ENCODE results near the gene PTDSS2. TPM values are rescaled to one million over a fixed set of nuclear protein-coding genes. Genes with fewer than 3 reads are reported as not detected.
A peak's percentile ranks its signal among the peaks of the same experiment; 100 is the strongest.
"Not testable (repeated sequence)": the region's sequence is repeated elsewhere in the genome, so short reads cannot be mapped to it uniquely, and the experiment has no call there.

Gene PTDSS2
- total RNA-seq, result 10 to 100 TPM in 4 of 6 experiments, 1 to 10 TPM in 2; 8.4 to 21.9 (median 11.4) TPM
- long read RNA-seq, partial matches to known transcripts, result 2 of 3 reads
- long read RNA-seq, other reads (novel, unspliced or antisense), result 1 of 3 reads

- peak; percentile 84 to 87 (median 85) for ATAC-seq
- intact Hi-C loops (cut with DNase I), result loop anchor here in 1 of 2 donors (10.0 kb wide), 1 partner anchor 45 kb away; no protein-coding TSS in a partner anchor
- TF ChIP-seq CTCF (IDR thresholded peaks at IDR 0.05) (no peak), POLR2A (IDR thresholded peaks at IDR 0.05) (peak; percentile 63)
- peak within 1 kb of the TSS; percentile 69 to 91 (median 85) for H3K27ac ChIP-seq
- H3K36me3 ChIP-seq, result peaks cover 0 to 4% (median 0%) of the 10 kb centered on the region in 4 donors
- peaks cover 0 to 30% (median 11%) of the 10 kb centered on the region in 4 donors for H3K4me1 ChIP-seq
- WGBS (ENCODE audit: insufficient coverage, low coverage, low lambda C conversion rate, missing lambda C conversion rate), result 0% methylated on average over 43 of the region's 108 CpGs
- peak within 1 kb of the TSS; percentile 98 to 100 (median 99) for H3K4me3 ChIP-seq
- no peaks in the 10 kb centered on the region for H3K9me3 ChIP-seq
- H3K27me3 ChIP-seq, result no peaks in the 10 kb centered on the region
- peak; percentile 96 to 97 (median 97) for DNase-seq
Observed at GRCh38 chr11:449889-450808, at the start of gene PTDSS2. TSS of gene PTDSS2 (plus strand) at chr11:450279. CDS start at chr11:450456, 177 bp downstream.

GRCh38 chr11:401196-401595 lies 48.9 kb upstream of the PTDSS2 start:
- H3K9me3 ChIP-seq, H3K36me3 ChIP-seq, DNase-seq, ATAC-seq, H3K27ac ChIP-seq, H3K27me3 ChIP-seq, H3K4me1 ChIP-seq, H3K4me3 ChIP-seq: not testable (repeated sequence)
- intact Hi-C loops (cut with DNase I), result loop anchor here in 1 of 2 donors (10.0 kb wide), 2 partner anchors 54 to 124 kb away; partner anchors contain the start of gene PTDSS2
- 91% methylated on average over 9 of the region's 52 CpGs for WGBS (ENCODE audit: insufficient coverage, low coverage, low lambda C conversion rate, missing lambda C conversion rate)

- H3K4me3 ChIP-seq, result no peak overlapping the region
- H3K9me3 ChIP-seq, result no peaks in the 10 kb centered on the region
- DNase-seq (peak in 2 of 3 donors; percentile 42 to 57), ATAC-seq (no peak)
- H3K4me1 ChIP-seq, result peaks cover 0 to 23% (median 10%) of the 10 kb centered on the region in 4 donors
- no peak for TF ChIP-seq POLR2A (IDR thresholded peaks at IDR 0.05)
- no peak for TF ChIP-seq CTCF (IDR thresholded peaks at IDR 0.05)
- no peak overlapping the region for H3K27ac ChIP-seq
- no peaks in the 10 kb centered on the region for H3K36me3 ChIP-seq
- 81% methylated on average over 14 of the region's 55 CpGs for WGBS (ENCODE audit: insufficient coverage, low coverage, low lambda C conversion rate, missing lambda C conversion rate)
- H3K27me3 ChIP-seq, result no peaks in the 10 kb centered on the region
- intact Hi-C loops (cut with DNase I), result loop anchor here in 1 of 2 donors (10.0 kb wide), 2 partner anchors 52 to 122 kb away; partner anchors contain the start of gene PTDSS2
Observed at GRCh38 chr11:403021-403760, 46.9 kb upstream of the PTDSS2 start.

GRCh38 chr11:403761-404431 lies 46.2 kb upstream of the PTDSS2 start:
- intact Hi-C loops (cut with DNase I), result loop anchor here in 1 of 2 donors (10.0 kb wide), 2 partner anchors 51 to 121 kb away; partner anchors contain the start of gene PTDSS2
- Histone ChIP-seq H3K27me3 (no peaks in the 10 kb centered on the region), H3K4me3 (no peak overlapping the region), H3K36me3 (no peaks in the 10 kb centered on the region), H3K4me1 (peaks cover 0 to 30% (median 13%) of the 10 kb centered on the region in 4 donors), H3K27ac (no peak overlapping the region), H3K9me3 (no peaks in the 10 kb centered on the region)
- DNase-seq (peak in 2 of 3 donors; percentile 48 to 53), ATAC-seq (no peak)
- no CpG with 5 or more reads among the region's 27 CpGs for WGBS (ENCODE audit: insufficient coverage, low coverage, low lambda C conversion rate, missing lambda C conversion rate)
- TF ChIP-seq CTCF (IDR thresholded peaks at IDR 0.05), result no peak
- TF ChIP-seq POLR2A (IDR thresholded peaks at IDR 0.05), result no peak

Measured in right lobe of liver (tissue), 6 donors.